ENCODE results near the gene MBNL2. TPM values are rescaled to one million over a fixed set of nuclear protein-coding genes. Genes with fewer than 3 reads are reported as not detected.

Gene MBNL2
- total RNA-seq, 1 experiment from 2014 or later, result 0.17 TPM

DNA sequence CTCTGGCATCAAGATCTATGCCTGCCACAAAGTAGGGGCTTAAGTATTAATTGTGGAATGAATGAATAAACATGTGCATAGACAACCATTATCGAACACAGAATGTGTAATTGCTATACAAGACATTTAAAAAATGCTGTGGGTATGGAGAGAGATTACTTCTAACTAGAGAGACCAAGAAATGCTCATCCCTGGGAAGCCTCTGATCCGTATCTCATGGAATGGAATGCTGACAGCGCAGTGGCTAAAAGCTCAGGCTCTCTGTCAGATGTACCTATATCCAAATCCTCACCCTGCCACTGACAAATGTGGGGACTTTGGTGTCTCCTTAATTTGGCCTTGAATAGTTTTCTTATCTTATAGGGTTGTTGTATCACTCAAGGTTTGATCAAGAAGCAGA is 22.7 kb upstream of the MBNL2 start:
- no peak overlapping the region for H3K56ac ChIP-seq (ENCODE audit: insufficient read length, low read depth, low read length)
- no peak overlapping the region for H3K9ac ChIP-seq (ENCODE audit: extremely low read depth, insufficient read length, low read length)
- no peak overlapping the region for H4K8ac ChIP-seq (replicated peaks; ENCODE audit: insufficient read length, low read depth, low read length)
- WGBS (ENCODE audit: extremely low coverage, insufficient read length, low lambda C conversion rate), result no CpG with 5 or more reads among the region's 3 CpGs
- no peaks in the 10 kb centered on the region for H3K79me1 ChIP-seq (ENCODE audit: insufficient read depth, low read depth, low read length, poor library complexity, severe bottlenecking)
- no peak overlapping the region for H3K4ac ChIP-seq (ENCODE audit: low read depth, low read length)
- peaks cover 10% of the 10 kb centered on the region; the same call in 1 of the 2 replicates for H3K4me1 ChIP-seq (ENCODE audit: insufficient read depth, low read length)
- H3K4me2 ChIP-seq (ENCODE audit: insufficient read depth, insufficient read length, low read length), result no peak overlapping the region
- no peak overlapping the region for H2BK20ac ChIP-seq (ENCODE audit: low read depth, low read length, poor library complexity, severe bottlenecking)
- H4K5ac ChIP-seq (ENCODE audit: insufficient read length, low read depth, low read length), result no peak overlapping the region
- H3K36me3 Mint-ChIP-seq (ENCODE audit: insufficient read depth in 1 of 3, low read depth in 3 of 3), result no peaks in the 10 kb centered on the region; a peak in 1 of 7 replicates
- peaks cover 55% of the 10 kb centered on the region for H3K27me3 Mint-ChIP-seq (ENCODE audit: low read depth)
- H2BK15ac ChIP-seq (ENCODE audit: low read depth, low read length), result no peak overlapping the region
- H3K4me1 Mint-ChIP-seq, result peaks cover 9 to 18% of the 10 kb centered on the region in 2 experiments
- H2BK12ac ChIP-seq (ENCODE audit: insufficient read length, low read depth, low read length), result no peak overlapping the region
- H3K9me3 Mint-ChIP-seq, result no peaks in the 10 kb centered on the region; a peak in 1 of 5 replicates
- no peak overlapping the region for H3K27ac Mint-ChIP-seq
- H2BK120ac ChIP-seq (ENCODE audit: low read depth, low read length, poor library complexity, severe bottlenecking), result no peak overlapping the region
- H3K27ac ChIP-seq (ENCODE audit: insufficient read length, low read depth, low read length), result no peak overlapping the region
- H2BK5ac ChIP-seq (ENCODE audit: insufficient read length, low read length), result no peak overlapping the region
- no peak overlapping the region for H3K4me3 Mint-ChIP-seq
- H2AK5ac ChIP-seq (ENCODE audit: insufficient read length, low read length), result no peak overlapping the region
- DNase-seq, result no peak
- no peak overlapping the region for H3T11ph ChIP-seq (ENCODE audit: low read length)
- no peak for TF ChIP-seq CTCF (conservative IDR thresholded peaks at IDR 0.05)
- H3K79me2 ChIP-seq (ENCODE audit: insufficient read depth, low read length), result no peaks in the 10 kb centered on the region
- H3K27me3 ChIP-seq (ENCODE audit: insufficient read depth, low read length), result no peaks in the 10 kb centered on the region
- H3K18ac ChIP-seq (ENCODE audit: insufficient read length, low read depth, low read length), result no peak overlapping the region
- no peak overlapping the region for H3K23ac ChIP-seq (ENCODE audit: insufficient read length, low read depth, low read length)
- H2AFZ ChIP-seq (ENCODE audit: low read length), result no peak overlapping the region
- no peaks in the 10 kb centered on the region for H3K23me2 ChIP-seq (ENCODE audit: insufficient read length, low read depth, low read length, poor library complexity, severe bottlenecking)
- peaks cover 2% of the 10 kb centered on the region for H4K20me1 ChIP-seq (ENCODE audit: control insufficient read depth, insufficient read depth, insufficient read length)
- no peaks in the 10 kb centered on the region for H3K9me3 ChIP-seq (ENCODE audit: control insufficient read depth, low read depth, low read length)
- no peak overlapping the region for H3K14ac ChIP-seq (ENCODE audit: insufficient read depth, low read length)
- H4K91ac ChIP-seq (ENCODE audit: insufficient read length, low read depth, low read length), result no peak overlapping the region

Data from H9 (cell line).